ENCODE data around the gene DNAAF5.

GRCh38 chr7:787332-788240 lies 61.1 kb downstream of the DNAAF5 start:
- no peak for TF ChIP-seq CTCF (IDR thresholded peaks at IDR 0.05)
- TF ChIP-seq POLR2AphosphoS5 (IDR thresholded peaks at IDR 0.05) = no peak
- TF ChIP-seq POLR2A (IDR thresholded peaks at IDR 0.05) = no peak
- no peak for TF ChIP-seq EP300 (IDR thresholded peaks at IDR 0.05)
